Stimulated activated CD4-positive, alpha-beta T cell treated with anti-CD3 and anti-CD28 coated beads, Interleukin-12 subunit alpha, Interleukin-12 subunit beta, amount 100 ng/mL, for 4 hours (primary cell): Measurements from ENCODE around the gene TMEM163.

ENCODE experiments used
- DNase-seq: peaks from one replicate; pipeline ENCODE4 v3.0.0-alpha.2; 2020

Gene TMEM163

GRCh38 chr2:134722728-134723127, 3.9 kb upstream of the TMEM163 start:
- DNase-seq, result no peak

DNA sequence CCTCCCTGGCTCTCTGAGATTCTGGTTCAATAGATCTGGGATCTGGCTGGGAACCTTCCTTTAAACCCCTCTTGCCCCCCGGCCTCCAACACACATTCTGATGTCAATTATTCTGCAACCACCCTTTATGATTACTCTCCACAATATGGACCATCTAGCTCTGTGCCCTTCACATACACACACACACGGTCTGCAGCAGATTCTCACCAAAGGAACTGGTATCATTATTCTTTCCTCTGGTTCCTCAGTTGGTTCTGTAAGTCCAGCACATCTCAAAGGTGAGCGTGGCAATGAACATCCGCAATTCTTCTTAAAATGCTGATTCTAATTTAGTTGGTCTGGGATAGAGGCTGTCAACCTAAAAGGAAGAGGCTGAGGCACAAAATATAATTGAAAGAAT, 2.8 kb upstream of the TMEM163 start:
- no peak for DNase-seq

GRCh38 chr2:134718023-134718816, 580 bp downstream of the TMEM163 start:
- DNase-seq, result no peak

DNA sequence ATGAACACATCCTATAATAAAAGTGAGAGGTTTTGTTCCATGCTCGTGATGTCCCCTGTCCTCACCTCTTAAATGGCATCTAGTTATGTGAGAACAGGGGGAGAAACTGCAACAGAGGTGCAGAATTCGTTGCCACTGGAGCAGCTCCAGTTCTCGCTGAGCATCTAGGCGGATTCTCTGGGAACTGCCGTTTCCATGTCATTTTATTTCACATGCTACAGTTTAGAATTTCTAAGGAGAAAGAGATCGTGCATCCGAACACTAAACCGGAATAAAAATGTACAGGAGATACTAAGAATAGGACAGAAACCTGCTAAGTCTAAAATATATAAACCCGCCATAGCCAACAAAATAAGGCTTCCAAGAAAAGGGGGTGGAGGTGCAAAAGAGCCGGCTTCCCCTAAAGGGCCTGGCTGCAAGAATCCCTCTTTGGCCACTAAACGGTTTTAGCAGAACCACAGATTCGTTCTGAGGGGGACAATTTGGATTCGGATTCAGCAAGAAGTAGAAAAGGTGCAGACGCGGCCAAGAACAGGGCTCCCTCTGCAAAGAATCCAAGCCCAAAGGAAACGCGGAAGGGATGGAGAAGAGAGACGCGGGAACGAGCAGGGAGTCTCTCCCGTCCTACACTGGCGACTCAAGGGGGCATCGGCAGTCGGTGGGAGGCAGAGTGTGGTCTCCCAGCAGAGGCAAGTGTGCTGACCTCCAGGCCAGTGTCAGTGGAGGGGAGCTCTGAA, 1.3 kb downstream of the TMEM163 start:
- no peak for DNase-seq

- no peak for DNase-seq
Measured at GRCh38 chr2:134716721-134717243, 2.0 kb downstream of the TMEM163 start.

DNA sequence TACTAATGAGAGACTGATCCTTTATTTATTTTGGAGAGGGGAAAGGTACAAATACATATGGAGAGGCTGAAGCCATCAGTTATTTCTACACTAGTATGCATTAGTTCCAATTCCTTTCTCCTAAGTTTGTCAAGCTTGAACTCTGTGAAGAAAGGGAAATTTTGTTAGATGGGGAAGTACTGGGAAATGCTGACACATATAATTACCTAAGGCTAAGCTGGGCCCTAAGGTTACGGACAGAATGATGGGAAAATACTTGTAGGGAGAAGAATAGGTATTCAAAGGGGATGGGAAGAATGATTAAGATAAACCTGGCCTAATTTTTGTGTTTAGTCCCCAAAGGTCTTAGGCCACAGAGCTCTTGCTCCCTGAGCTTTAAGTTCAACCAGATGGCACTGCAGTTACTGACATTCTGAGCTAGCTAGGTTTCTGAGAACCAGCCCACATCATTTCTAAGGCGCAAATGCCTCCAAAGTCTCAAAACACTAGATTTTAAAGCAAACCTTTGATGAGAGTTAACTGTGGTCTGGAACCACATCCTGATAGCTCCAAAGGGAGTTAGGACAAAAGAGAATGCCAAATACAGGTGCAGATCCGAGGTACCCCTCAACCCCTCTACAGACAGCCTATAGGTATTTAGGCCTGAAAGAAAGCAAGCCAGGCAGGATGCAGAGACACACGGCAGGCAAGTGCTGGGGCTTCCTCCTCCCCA, 2.7 kb downstream of the TMEM163 start:
- no peak for DNase-seq

GRCh38 chr2:134714228-134714627, 4.6 kb downstream of the TMEM163 start:
- no peak for DNase-seq

DNA sequence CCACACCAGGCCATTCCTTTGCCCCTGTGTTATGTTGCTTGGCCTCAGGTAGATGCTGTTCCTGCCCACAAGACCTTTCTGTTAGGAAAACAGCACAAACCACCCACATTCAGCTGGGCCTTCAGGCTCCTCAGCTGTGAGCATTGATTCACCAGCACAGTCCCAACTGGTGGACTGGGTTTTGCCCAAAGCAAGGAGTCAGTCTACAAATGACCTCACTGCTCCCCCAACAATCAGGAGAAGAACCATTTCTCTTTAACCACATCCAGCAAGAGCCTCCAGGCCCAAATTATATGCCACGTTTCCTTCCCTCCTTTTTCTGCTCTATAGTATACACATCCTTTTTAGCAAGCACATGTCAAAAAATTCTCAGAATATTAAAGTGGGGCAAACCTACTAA, 5.2 kb downstream of the TMEM163 start:
- DNase-seq, result no peak

GRCh38 chr2:134713176-134713575, 5.6 kb downstream of the TMEM163 start:
- no peak for DNase-seq

GRCh38 chr2:134712736-134713135, 6.1 kb downstream of the TMEM163 start:
- DNase-seq, result no peak

- no peak for DNase-seq
Measured at GRCh38 chr2:134712299-134712698, 6.5 kb downstream of the TMEM163 start.

DNA sequence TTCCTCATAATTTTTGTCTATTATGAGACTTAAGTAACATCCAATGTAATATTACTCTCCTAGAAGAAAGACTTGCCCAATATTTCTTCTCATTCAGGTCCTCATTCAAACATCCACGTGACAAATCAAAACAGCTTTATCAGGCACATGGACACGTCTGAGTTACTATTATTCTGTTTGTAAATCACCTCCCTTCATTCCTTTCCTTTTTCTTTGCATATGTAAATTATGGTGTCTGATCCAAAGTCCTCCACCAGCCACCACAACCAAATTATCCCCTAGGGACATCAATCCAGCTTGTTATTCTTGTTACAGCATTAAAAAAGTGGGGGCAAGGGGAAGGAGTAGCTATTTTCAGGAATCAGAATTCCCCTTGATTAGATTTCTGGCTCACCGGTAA, 7.1 kb downstream of the TMEM163 start:
- no peak for DNase-seq

- DNase-seq, result no peak
Measured at GRCh38 chr2:134707330-134707676, 11.5 kb downstream of the TMEM163 start.

GRCh38 chr2:134706587-134707329, 12.0 kb downstream of the TMEM163 start:
- no peak for DNase-seq

GRCh38 chr2:134705861-134706586, 12.8 kb downstream of the TMEM163 start:
- DNase-seq, result no peak

DNA sequence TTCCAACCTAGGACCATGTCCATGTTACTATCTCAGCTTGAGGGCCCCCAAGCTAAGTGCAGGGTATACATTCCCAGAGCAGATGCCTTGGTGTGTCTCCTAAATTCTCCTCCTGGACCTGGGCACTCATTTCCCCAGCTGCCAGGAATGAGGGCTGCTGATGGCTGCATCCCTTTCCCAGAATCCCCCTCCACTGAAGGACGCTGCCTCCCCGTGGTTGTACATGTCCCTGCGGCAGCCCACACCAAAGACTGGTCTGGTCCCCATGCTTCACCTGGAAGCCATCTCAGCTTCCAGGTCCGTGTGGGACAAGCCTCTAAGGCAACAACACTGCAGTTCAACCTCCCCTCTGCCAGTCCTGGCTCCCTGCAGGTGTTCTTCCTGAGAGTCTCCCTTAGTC, 14.6 kb downstream of the TMEM163 start:
- DNase-seq, result no peak

DNA sequence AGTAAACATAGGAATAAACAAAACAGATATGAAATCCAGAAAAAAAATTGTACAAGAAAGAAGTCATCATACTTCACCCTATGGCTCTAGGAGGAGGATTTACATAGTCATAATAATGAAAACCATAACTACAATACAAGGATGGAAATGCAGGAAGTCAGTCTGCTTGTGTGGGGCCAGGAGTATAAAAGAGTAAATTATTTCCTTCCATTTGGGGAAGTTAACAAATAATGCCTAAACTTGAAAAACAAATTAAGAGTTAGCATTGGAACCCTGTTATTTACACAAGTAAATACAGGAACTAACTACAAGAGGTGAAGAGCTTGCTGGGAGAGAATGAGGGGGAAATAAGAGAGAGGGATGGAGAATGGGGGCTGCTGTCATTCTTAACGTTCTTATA, 15.4 kb downstream of the TMEM163 start:
- DNase-seq, result no peak

- no peak for DNase-seq
Measured at GRCh38 chr2:134700730-134701129, 18.1 kb downstream of the TMEM163 start.

DNA sequence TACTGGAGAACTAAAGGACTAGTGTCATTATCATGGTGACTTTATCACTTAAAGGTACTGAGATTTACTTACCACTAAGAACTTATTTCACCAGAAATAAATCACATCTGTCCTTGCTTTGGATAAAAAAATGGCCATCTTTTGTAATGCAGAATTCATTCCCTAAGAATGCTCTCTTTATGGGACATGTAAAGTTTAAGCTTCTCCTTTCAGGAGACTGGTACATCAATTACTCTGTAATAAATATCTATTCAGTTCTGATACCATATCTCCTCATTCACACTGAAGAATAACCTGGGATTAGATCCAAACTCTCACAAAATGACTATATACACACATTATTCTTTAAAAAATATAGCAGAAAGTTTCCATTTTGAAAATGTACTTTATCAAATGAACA, 24.4 kb downstream of the TMEM163 start:
- DNase-seq, result no peak

GRCh38 chr2:134693359-134694330, 25.2 kb downstream of the TMEM163 start:
- no peak for DNase-seq

DNA sequence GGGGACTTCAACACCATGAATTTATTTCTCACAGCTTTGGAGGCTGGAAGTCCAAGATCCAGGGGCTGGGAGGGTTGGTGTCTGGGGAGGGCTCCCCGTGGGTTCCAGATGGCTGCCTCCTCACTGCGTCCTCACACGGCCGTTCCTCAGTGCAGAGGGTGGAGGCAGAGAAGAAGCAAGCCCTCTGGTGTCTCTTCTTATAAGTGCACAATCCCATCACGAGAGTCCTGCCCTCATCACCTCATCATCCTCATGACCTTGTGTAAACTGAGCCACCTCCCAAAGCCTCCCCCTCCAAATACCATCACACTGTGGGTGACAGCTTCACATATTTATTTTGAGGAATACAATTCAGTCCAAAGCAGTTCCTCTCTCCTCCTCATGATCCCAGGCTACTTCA, 26.3 kb downstream of the TMEM163 start:
- DNase-seq, result no peak
